Motor neuron (in vitro differentiated cells): ENCODE measurements around the gene TCTN2. TPM values are rescaled to one million over a fixed set of nuclear protein-coding genes. Genes with fewer than 3 reads are reported as not detected.

Experiments
- ATAC-seq, 8 experiments: fragments of 200-7000 bp; cut with Tn5 transposase; replicated peaks in 6 of 8; 2 replicates each; pipeline ENCODE4 v1.8.0; 2021; ENCODE audit warnings: mild to moderate bottlenecking in 8 of 8, moderate library complexity in 8 of 8
- H3K27ac ChIP-seq, 2 donors: fragments of 250-450 bp; sonication (Bioruptor Pico); 2 replicates each; pipeline ENCODE4 v1.9.0; 2021; ENCODE audit warnings: antibody characterized with exemption in 2 of 2, mild to moderate bottlenecking in 2 of 2, moderate library complexity in 1 of 2
- H3K4me1 ChIP-seq, 2 donors: fragments of 250-450 bp; sonication (Bioruptor Pico); replicated peaks in 1 of 2; 2 replicates each; pipeline ENCODE4 v1.6.1; 2021; ENCODE audit warnings: antibody characterized with exemption in 2 of 2, mild to moderate bottlenecking in 2 of 2, moderate library complexity in 1 of 2
- H3K4me3 ChIP-seq, 5 donors: fragments of 250-450 bp; sonication (Bioruptor Pico); 2 replicates each; pipeline ENCODE4 v1.9.0; 2021; ENCODE audit warnings: antibody characterized with exemption in 5 of 5, mild to moderate bottlenecking in 5 of 5, moderate library complexity in 4 of 5
- WGBS, 10 experiments: fragments of 450-650 bp; shearing (Covaris generic); methylation state at CpG; one replicate each; pipeline ENCODE4 v1.0.0; 2022; 5-methylcytosine and 5-hydroxymethylcytosine counted together
- in situ Hi-C, 9 experiments: fragments of 400-800 bp; cut with MboI; loops; one replicate each; pipeline ENCODE4 v1.15.0; 2021; ENCODE audit warnings: low sequenced_read_pairs in 9 of 9, low pct_unique_long_range_greater_than_20kb in 2 of 9; ENCODE audit not compliant: unreplicated experiment in 9 of 9
- total RNA-seq, 8 experiments: library from RNA; unstranded; fragments of 300-600 nt; gene quantifications; 2 replicates each; pipeline versions ENCODE4 v1.2.3 to v1.2.4, GENCODE V29; 2022

TCTN2 gene
- total RNA-seq, 8 experiments from 2014 or later: 2.4 to 33.3 (median 9.6) TPM

- H3K4me1 ChIP-seq: no peaks in the 10 kb centered on the region
- 80 to 100% (median 100%) methylated on average over 1 to 2 of the region's 3 CpGs; no CpG with 5 or more reads in 4 of the 10 experiments for WGBS, 10 experiments
- no peak overlapping the region for H3K4me3 ChIP-seq
- in situ Hi-C loops: no loop called here
- peak in 3 of 8 experiments; percentile 20 to 54 (median 32) for ATAC-seq
- no peak overlapping the region for H3K27ac ChIP-seq
These were observed 35.0 kb downstream of the TCTN2 start for GRCh38 chr12:123705935-123706334.

- 90 to 100% (median 94%) methylated on average over 1 to 4 of the region's 4 CpGs; no CpG with 5 or more reads in 4 of the 10 experiments for WGBS, 10 experiments
- H3K27ac ChIP-seq: no peak overlapping the region
- H3K4me1 ChIP-seq: peaks cover 0 to 3% of the 10 kb centered on the region in 2 donors
- in situ Hi-C loops: no loop called here
- ATAC-seq: no peak
- no peak overlapping the region for H3K4me3 ChIP-seq
These were observed 36.6 kb downstream of the TCTN2 start for GRCh38 chr12:123707466-123707865.

DNA sequence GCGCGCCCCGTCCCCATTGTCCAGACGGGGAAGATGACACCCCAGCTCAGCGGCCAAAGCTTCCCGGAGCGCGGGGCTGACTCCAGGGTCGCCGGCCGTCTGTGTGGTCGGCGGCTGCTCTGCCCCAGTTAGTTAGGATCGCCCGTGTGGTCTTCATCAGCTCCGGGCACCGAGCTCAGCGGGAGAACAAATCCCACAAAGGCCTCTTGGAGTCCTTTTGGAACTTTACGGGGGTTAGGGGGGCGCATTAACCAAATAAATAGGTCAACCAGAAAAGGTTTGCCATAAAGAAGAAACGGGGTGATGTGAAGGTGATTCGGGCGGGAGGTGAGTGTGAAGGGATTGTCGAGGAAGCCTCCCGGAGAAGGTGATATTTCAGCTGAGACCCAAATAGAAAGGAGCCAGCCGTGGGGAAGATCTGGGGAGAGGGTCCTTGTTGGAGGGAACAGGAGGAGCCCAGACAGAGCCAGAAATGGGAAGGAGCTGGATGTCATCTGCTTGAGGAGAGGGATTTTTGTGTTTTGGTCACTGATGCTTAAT lies 41.9 kb downstream of the TCTN2 start:
- Histone ChIP-seq H3K4me1 (peaks cover 10 to 11% of the 10 kb centered on the region in 2 donors), H3K27ac (peak overlapping the region in 1 of 2 donors; percentile 80), H3K4me3 (peak overlapping the region; percentile 84 to 99 (median 94))
- in situ Hi-C loops: no loop called here
- ATAC-seq: no peak
- WGBS, 10 experiments: 0 to 3% (median 0%) methylated on average over 3 to 11 of the region's 26 CpGs; no CpG with 5 or more reads in 3 of the 10 experiments

DNA sequence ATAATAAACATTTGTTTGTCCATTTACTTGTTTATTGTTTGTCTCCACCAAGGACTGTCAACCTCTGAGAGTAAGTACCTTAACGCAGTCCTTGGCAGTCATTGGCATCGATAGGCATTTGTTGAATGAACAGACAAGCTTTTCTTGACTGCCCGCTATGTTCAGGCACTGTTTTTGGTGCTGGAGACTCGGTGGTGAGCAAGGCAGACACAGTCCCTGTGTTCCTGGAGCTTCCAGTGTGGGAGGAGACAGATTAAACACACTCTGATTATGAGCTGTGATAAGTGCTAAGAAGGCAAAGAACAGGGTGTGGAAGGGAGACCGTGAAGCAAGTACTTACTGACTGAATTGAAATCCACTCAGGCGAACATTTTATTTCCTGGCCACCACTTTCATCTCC lies 42.5 kb downstream of the TCTN2 start:
- no peak overlapping the region for H3K27ac ChIP-seq
- WGBS, 10 experiments: 22 to 86% (median 44%) methylated on average over 2 to 5 of the region's 6 CpGs; no CpG with 5 or more reads in 2 of the 10 experiments

DNA sequence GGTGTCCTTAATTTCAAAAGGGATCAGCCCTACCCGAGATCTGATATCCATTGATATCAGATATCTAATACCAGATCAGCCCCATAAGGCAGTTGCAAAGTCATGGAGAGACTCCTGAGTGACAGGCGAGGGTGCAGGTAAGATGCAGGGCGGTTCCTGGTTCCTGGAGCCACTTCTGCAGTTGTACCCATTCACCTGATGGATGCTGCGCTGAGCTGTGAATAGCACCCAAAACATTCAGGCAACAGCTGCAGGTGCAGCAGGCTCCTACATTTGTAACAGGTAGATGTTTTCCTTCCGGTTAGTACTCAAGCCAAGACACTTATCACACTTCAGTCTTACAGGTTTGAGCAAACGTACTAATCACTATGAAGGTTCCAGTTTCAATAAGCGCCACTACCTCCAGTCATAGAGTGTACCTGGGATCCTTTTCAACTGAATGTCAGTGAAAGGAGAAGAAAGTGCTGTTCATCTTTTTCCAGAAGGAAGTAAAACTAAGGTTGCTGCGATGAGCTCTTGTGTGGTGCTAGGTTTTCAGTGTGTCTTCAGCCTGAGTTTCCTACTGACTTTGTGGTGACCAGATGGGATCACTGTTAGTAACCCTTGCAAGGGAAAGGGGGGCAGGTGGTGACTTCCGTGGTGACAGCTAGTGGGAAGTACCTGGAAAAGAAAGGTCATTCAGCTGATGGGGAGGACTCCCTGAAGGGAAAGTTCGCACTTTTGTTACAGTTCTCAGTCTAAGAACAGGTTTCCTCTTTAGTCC lies 43.1 kb downstream of the TCTN2 start:
- no peak for ATAC-seq
- peak overlapping the region in 2 of 5 donors; percentile 84 to 99 for H3K4me3 ChIP-seq
- WGBS, 10 experiments: 78 to 94% (median 87%) methylated on average over 2 to 8 of the region's 10 CpGs; no CpG with 5 or more reads in 1 of the 10 experiments
- peaks cover 10 to 11% of the 10 kb centered on the region in 2 donors for H3K4me1 ChIP-seq
- in situ Hi-C loops: no loop called here
- no peak overlapping the region for H3K27ac ChIP-seq

More for the DNA sequence above, 42.5 kb downstream of the TCTN2 start:
- ATAC-seq: peak in 2 of 8 experiments; percentile 2 to 4
- in situ Hi-C loops: no loop called here
- H3K4me3 ChIP-seq: peak overlapping the region; percentile 84 to 99 (median 94)
- peaks cover 10 to 11% of the 10 kb centered on the region in 2 donors for H3K4me1 ChIP-seq

DNA sequence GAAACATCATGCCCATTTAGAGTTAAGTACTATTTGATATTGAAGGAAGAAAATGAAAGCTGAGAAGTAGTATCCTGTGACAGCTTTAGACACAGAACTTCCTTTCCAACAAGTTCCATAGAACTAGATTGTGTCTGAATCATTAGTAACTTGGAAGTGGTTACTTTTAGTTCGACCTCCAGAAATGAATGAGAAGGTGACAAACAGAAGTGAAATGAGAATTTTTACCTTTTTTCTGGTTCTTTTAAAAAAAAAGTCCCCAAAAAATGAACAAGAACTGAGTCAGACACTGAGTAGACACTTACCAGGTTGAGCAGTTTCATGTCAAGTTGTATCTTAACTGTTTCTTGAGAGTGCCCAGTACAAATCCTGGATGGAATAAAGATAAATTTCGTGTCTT lies 44.3 kb downstream of the TCTN2 start:
- 0 to 86% (median 67%) methylated on average over 1 to 2 of the region's 2 CpGs; no CpG with 5 or more reads in 1 of the 10 experiments for WGBS, 10 experiments
- peaks cover 10 to 11% of the 10 kb centered on the region in 2 donors for H3K4me1 ChIP-seq
- in situ Hi-C loops: no loop called here
- no peak overlapping the region for H3K27ac ChIP-seq
- no peak overlapping the region for H3K4me3 ChIP-seq
- no peak for ATAC-seq

- no peak overlapping the region for H3K27ac ChIP-seq
- in situ Hi-C loops: no loop called here
- peaks cover 8 to 10% of the 10 kb centered on the region in 2 donors for H3K4me1 ChIP-seq
- WGBS, 10 experiments: 80 to 100% (median 95%) methylated on average over 1 to 3 of the region's 3 CpGs; no CpG with 5 or more reads in 1 of the 10 experiments
- no peak overlapping the region for H3K4me3 ChIP-seq
- no peak for ATAC-seq
These were observed 46.4 kb downstream of the TCTN2 start for GRCh38 chr12:123717350-123717749.

DNA sequence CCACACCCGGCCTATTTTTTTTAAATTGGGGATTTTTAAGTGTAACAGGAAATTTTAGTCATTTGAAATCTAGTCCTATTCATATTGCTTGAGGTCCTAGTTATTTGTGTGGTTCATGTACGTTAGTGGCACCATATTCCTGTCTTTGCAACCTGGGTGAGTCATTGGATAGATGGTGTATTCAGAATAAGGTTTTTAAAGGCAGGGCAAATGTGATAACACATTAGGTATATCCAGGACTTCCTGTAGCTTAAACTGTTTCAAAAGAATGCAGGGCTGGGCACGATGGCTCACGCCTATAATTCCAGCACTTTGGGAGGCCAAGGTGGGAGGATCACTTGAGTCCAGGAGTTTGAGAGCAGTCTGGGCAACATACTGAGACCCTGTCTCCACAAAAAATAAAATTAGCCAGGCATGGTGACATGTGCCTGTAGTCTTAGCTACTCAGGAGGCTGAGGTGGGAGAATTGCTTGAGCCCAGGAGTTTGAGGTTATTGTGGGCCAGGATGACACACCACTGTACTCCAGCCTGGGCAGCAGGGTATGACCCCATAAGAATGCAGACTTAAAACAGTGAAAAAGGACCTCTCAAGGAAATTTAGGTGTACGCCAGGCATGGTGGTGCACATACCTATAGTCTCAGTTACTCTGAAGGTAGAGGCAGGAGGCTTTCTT lies 49.4 kb downstream of the TCTN2 start:
- Histone ChIP-seq H3K27ac (no peak overlapping the region), H3K4me3 (no peak overlapping the region), H3K4me1 (no peaks in the 10 kb centered on the region)
- WGBS, 10 experiments: 33 to 100% (median 95%) methylated on average over 1 to 5 of the region's 5 CpGs
- ATAC-seq: no peak
- in situ Hi-C loops: no loop called here

- no peak for ATAC-seq
- 100% methylated on average over 1 of the region's 2 CpGs; no CpG with 5 or more reads in 9 of the 10 experiments for WGBS, 10 experiments
- Histone ChIP-seq H3K27ac (no peak overlapping the region), H3K4me1 (no peaks in the 10 kb centered on the region), H3K4me3 (no peak overlapping the region)
- in situ Hi-C loops: no loop called here
These were observed 50.3 kb downstream of the TCTN2 start for GRCh38 chr12:123721245-123721644.

- 89 to 100% (median 94%) methylated on average over 1 to 8 of the region's 8 CpGs for WGBS, 10 experiments
- Histone ChIP-seq H3K4me3 (no peak overlapping the region), H3K27ac (no peak overlapping the region), H3K4me1 (no peaks in the 10 kb centered on the region)
- no peak for ATAC-seq
- in situ Hi-C loops: no loop called here
These were observed 52.1 kb downstream of the TCTN2 start for GRCh38 chr12:123723011-123723410.

DNA sequence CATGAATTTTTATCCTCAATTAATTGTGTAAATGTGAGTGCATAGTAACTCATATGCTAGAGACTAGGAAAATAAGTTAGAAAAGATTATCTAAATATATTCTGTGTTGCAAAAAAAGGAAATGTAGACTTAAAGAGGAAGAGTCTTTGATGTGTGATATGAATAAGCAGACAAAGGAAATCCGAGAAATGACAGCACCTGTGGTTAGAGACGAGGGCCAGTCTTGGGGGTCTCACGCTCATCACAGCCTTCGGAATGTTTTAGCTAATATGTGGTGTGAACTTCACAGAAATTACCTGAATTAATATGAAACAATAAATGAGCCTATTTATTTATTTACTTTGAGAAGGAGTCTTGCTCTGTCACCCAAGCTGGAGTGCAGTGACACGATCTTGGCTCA lies 52.9 kb downstream of the TCTN2 start:
- in situ Hi-C loops: no loop called here
- H3K4me1 ChIP-seq: no peaks in the 10 kb centered on the region
- no peak for ATAC-seq
- no peak overlapping the region for H3K4me3 ChIP-seq
- 75 to 100% (median 93%) methylated on average over 2 to 5 of the region's 5 CpGs; no CpG with 5 or more reads in 1 of the 10 experiments for WGBS, 10 experiments
- H3K27ac ChIP-seq: no peak overlapping the region

- no peak for ATAC-seq
- no peaks in the 10 kb centered on the region for H3K4me1 ChIP-seq
- no peak overlapping the region for H3K4me3 ChIP-seq
- in situ Hi-C loops: no loop called here
- no peak overlapping the region for H3K27ac ChIP-seq
- 61 to 100% (median 80%) methylated on average over 1 to 2 of the region's 2 CpGs for WGBS, 10 experiments
These were observed 55.3 kb downstream of the TCTN2 start for GRCh38 chr12:123726244-123726643.

DNA sequence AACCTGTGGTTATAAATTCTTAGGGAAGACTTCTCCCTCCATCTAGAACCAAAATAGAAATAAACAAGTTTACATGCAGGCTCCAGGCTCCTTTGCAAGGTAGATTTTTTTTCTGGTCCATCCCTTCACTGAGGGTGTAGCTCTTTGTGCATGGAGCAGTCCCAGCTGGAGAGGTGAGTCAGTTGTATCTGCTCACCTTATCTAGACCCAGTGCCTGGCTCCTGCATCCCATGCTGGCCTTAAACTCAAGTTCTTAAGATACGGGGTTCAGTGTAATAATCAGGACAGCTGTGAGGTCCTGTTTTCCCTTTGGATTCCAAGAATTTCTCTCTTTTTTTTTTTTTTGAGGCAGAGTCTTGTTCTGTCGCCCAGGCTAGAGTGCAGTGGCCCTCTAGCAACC lies 56.0 kb downstream of the TCTN2 start:
- Histone ChIP-seq H3K4me3 (no peak overlapping the region), H3K27ac (no peak overlapping the region), H3K4me1 (no peaks in the 10 kb centered on the region)
- in situ Hi-C loops: no loop called here
- no peak for ATAC-seq
- 40 to 100% (median 90%) methylated on average over 1 to 2 of the region's 2 CpGs; no CpG with 5 or more reads in 3 of the 10 experiments for WGBS, 10 experiments
